Upper lobe of left lung (tissue), 6 donors: ENCODE data around the gene TMEM165. TPM values are rescaled to one million over a fixed set of nuclear protein-coding genes. Genes with fewer than 3 reads are reported as not detected.

ENCODE experiments used
- ATAC-seq, 2 donors: fragments of 200-7000 bp; cut with Tn5 transposase; one replicate each; pipeline ENCODE4 v1.9.1; 2022; ENCODE audit warnings: mild to moderate bottlenecking in 2 of 2, moderate library complexity in 2 of 2; ENCODE audit not compliant: low FRiP score in 2 of 2
- DNase-seq, 2 donors: peaks; one replicate each; pipeline ENCODE4 v3.0.0-alpha.2; 2019 to 2020
- H3K27ac ChIP-seq, 4 donors: fragments of 200-600 bp; sonication (generic); one replicate each; pipeline ENCODE4 v1.5.1; 2016 to 2019
- H3K27me3 ChIP-seq, 4 donors: fragments of 200-600 bp; sonication (generic); one replicate each; pipeline ENCODE4 v1.5.1; 2017 to 2019
- H3K36me3 ChIP-seq, 4 donors: fragments of 200-600 bp; sonication (generic); one replicate each; pipeline ENCODE4 v1.5.1; 2016 to 2019
- H3K4me1 ChIP-seq, 4 donors: fragments of 200-600 bp; sonication (generic); one replicate each; pipeline ENCODE4 v1.5.1; 2018 to 2019
- H3K4me3 ChIP-seq, 4 donors: fragments of 200-600 bp; sonication (generic); one replicate each; pipeline ENCODE4 v1.5.1; 2017 to 2019; ENCODE audit warnings: mild to moderate bottlenecking in 2 of 4, moderate library complexity in 1 of 4
- H3K9me3 ChIP-seq, 4 donors: fragments of 200-600 bp; sonication (generic); one replicate each; pipeline ENCODE4 v1.5.1; 2018 to 2019
- EP300 ChIP-seq, 4 donors: sonication (generic); formaldehyde crosslinking; IDR thresholded peaks; one replicate each; pipeline ENCODE4 v1.5.1; 2017; ENCODE audit warnings: antibody characterized with exemption in 4 of 4, control low read depth in 2 of 4
- POLR2A ChIP-seq, 4 donors: fragments of 450-650 bp; IDR thresholded peaks; one replicate each; pipeline ENCODE4 v1.5.1; 2016 to 2017; ENCODE audit warnings: antibody characterized with exemption in 4 of 4, mild to moderate bottlenecking in 2 of 4
- POLR2AphosphoS5 ChIP-seq, 2 donors: sonication (generic); formaldehyde crosslinking; IDR thresholded peaks; one replicate each; pipeline ENCODE4 v1.5.1; 2017; ENCODE audit warnings: antibody characterized with exemption in 2 of 2
- WGBS, 2 donors: methylation state at CpG; one replicate each; pipeline ENCODE4 v1.1.5; 2017 to 2018; 5-methylcytosine and 5-hydroxymethylcytosine counted together
- total RNA-seq, 6 donors: library from RNA; depleted of rRNA in 4 of 6; stranded (reverse); fragments of >200 nt in 4 of 6; gene quantifications; one replicate each; pipeline versions ENCODE4 v1.1.0 to v1.2.1, GENCODE V29; 2016 to 2021
- TF ChIP-seq, protein P1 (sequence below), 6 experiments: fragments of 450-650 bp in 4 of 6; fragments of 200-600 bp in 2 of 6; sonication (generic) in 2 of 6; IDR thresholded peaks; one replicate each; pipeline ENCODE4 v1.5.1; 2016 to 2019; ENCODE audit warnings: antibody characterized with exemption in 6 of 6
- donor health status: DM: no; HTN: no; CAD: no; lungs with moderate emphysema.
- donor health status: DM: no; HTN: yes; CAD: no; lungs with severe emphysema.

Gene TMEM165
- total RNA-seq, 6 donors from 2014 or later: 118 to 312 (median 231) TPM

DNA sequence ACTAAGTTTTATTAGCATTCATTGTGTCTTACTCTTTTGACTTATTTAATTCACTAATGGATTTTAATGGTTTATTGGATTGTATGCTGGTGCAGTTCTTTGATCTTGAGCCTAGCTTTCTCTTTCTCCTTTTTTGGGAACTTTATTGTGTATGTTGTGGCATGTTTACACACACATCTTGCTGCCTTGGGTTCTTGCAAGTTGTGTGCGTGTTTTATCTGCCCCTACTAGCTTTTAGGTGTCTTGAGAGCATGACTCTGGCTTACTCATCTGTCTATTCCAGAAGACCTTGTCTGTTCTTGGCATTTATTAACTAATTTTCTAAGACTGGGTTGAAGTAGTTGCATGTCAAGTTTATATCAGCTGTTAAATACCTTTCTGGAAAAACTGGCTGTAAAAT lies 2.7 kb downstream of the TMEM165 start:
- H3K4me1 ChIP-seq: peaks cover 10 to 50% (median 30%) of the 10 kb centered on the region in 4 donors
- 19 to 29% methylated on average over 1 of the region's 1 CpG for WGBS, 2 donors

DNA sequence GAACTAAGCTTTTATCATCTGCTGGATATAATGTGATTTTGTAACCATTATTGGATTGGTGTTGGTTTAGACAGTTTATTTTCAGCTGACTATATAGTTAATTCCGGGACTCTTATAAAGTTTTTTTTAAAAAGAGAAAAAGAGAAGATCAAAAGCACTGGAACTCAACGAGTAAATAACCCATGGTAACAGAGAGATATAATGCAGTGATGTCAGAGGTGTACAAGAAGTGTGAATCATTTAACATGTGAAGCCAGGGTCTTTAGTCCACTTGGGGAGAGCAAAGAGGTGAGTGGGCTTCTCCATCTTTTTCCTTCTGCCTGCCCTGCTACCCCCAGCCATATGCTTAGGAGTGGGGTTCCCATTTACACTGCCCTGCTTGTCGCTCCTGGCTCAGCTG lies 3.2 kb downstream of the TMEM165 start:
- peak overlapping the region in 3 of 4 donors; percentile 80 to 98 (median 89) for H3K4me3 ChIP-seq
- WGBS, 2 donors: 33 to 49% methylated on average over 3 of the region's 3 CpGs
- peaks cover 10 to 50% (median 31%) of the 10 kb centered on the region in 4 donors for H3K4me1 ChIP-seq
- ATAC-seq: no peak
- peaks cover 0 to 22% (median 6%) of the 10 kb centered on the region in 4 donors for H3K36me3 ChIP-seq
- DNase-seq: no peak
- TF ChIP-seq EP300 (IDR thresholded peaks at IDR 0.05): no peak
- TF ChIP-seq, protein P1, sequence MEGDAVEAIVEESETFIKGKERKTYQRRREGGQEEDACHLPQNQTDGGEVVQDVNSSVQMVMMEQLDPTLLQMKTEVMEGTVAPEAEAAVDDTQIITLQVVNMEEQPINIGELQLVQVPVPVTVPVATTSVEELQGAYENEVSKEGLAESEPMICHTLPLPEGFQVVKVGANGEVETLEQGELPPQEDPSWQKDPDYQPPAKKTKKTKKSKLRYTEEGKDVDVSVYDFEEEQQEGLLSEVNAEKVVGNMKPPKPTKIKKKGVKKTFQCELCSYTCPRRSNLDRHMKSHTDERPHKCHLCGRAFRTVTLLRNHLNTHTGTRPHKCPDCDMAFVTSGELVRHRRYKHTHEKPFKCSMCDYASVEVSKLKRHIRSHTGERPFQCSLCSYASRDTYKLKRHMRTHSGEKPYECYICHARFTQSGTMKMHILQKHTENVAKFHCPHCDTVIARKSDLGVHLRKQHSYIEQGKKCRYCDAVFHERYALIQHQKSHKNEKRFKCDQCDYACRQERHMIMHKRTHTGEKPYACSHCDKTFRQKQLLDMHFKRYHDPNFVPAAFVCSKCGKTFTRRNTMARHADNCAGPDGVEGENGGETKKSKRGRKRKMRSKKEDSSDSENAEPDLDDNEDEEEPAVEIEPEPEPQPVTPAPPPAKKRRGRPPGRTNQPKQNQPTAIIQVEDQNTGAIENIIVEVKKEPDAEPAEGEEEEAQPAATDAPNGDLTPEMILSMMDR (IDR thresholded peaks at IDR 0.05): no peak
- no peak for TF ChIP-seq POLR2AphosphoS5 (IDR thresholded peaks at IDR 0.05)
- TF ChIP-seq POLR2A (IDR thresholded peaks at IDR 0.05): no peak
- peak overlapping the region; percentile 95 to 100 (median 98) for H3K27ac ChIP-seq
- no peaks in the 10 kb centered on the region for H3K9me3 ChIP-seq
- H3K27me3 ChIP-seq: no peaks in the 10 kb centered on the region

More for the DNA sequence above, 2.7 kb downstream of the TMEM165 start:
- Histone ChIP-seq H3K27me3 (no peaks in the 10 kb centered on the region), H3K27ac (peak overlapping the region; percentile 95 to 100 (median 98)), H3K9me3 (no peaks in the 10 kb centered on the region), H3K4me3 (peak overlapping the region in 3 of 4 donors; percentile 80 to 98 (median 89)), H3K36me3 (peaks cover 0 to 18% (median 4%) of the 10 kb centered on the region in 4 donors)
- TF ChIP-seq POLR2A (IDR thresholded peaks at IDR 0.05) (no peak), POLR2AphosphoS5 (IDR thresholded peaks at IDR 0.05) (no peak), EP300 (IDR thresholded peaks at IDR 0.05) (no peak)
- TF ChIP-seq, protein P1 (IDR thresholded peaks at IDR 0.05): no peak
- DNase-seq (no peak), ATAC-seq (no peak)

DNA sequence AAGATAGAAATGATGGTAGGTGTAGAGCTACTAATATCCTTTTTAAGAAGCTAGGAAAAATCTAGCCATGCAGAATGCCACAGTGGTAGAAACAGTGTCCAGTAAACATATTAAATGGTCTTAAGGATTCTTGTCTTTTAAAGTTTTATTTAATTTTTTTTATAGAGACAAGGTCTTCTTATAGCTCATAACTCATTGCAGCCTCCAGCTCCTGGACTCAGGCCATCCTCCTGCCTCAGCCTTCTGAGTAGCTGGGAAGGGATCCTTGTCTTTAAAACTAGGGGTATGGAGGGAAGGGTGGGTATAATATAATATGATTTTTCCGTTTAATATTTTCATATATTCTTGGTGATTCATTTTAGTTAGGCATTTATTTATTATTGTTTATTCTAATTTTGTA lies 3.8 kb downstream of the TMEM165 start:
- Histone ChIP-seq H3K27ac (peak overlapping the region in 3 of 4 donors; percentile 95 to 99 (median 97)), H3K4me3 (peak overlapping the region in 3 of 4 donors; percentile 80 to 98 (median 89))

DNA sequence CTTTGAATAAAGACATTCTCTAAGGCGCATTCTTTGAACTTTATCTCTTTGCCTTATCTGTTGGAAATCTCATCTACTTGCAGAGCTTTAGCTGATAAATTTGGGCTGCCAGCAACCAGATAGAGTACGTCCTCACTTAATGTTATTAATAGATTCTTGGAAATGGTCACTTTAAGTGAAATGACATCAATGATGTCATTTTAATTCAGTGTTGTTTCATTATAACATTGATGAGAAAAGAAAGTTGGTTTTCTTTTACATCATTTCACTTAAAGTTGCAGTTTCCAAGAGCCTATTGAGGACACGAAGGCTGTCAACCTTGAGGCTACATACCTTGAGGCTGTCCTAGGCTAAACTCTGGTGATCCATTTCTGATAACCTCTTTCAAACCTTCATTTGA lies 9.3 kb downstream of the TMEM165 start:
- peaks cover 11 to 59% (median 28%) of the 10 kb centered on the region in 4 donors for H3K36me3 ChIP-seq
- H3K9me3 ChIP-seq: no peaks in the 10 kb centered on the region
- ATAC-seq: no peak

More for the DNA sequence above, 3.8 kb downstream of the TMEM165 start:
- Histone ChIP-seq H3K9me3 (no peaks in the 10 kb centered on the region), H3K27me3 (no peaks in the 10 kb centered on the region), H3K36me3 (peaks cover 2 to 28% (median 9%) of the 10 kb centered on the region in 4 donors), H3K4me1 (peaks cover 10 to 50% (median 31%) of the 10 kb centered on the region in 4 donors)
- TF ChIP-seq, protein P1 (IDR thresholded peaks at IDR 0.05): no peak
- no peak for TF ChIP-seq EP300 (IDR thresholded peaks at IDR 0.05)
- no peak for TF ChIP-seq POLR2AphosphoS5 (IDR thresholded peaks at IDR 0.05)
- TF ChIP-seq POLR2A (IDR thresholded peaks at IDR 0.05): no peak
- ATAC-seq (no peak), DNase-seq (no peak)
- WGBS, 2 donors: 72 to 77% methylated on average over 1 of the region's 1 CpG

More for the DNA sequence above, 9.3 kb downstream of the TMEM165 start:
- Histone ChIP-seq H3K27me3 (no peaks in the 10 kb centered on the region), H3K4me3 (no peak overlapping the region), H3K4me1 (peaks cover 28 to 53% (median 40%) of the 10 kb centered on the region in 4 donors), H3K27ac (no peak overlapping the region)
- TF ChIP-seq, protein P1 (IDR thresholded peaks at IDR 0.05): no peak
- TF ChIP-seq EP300 (IDR thresholded peaks at IDR 0.05) (no peak), POLR2AphosphoS5 (IDR thresholded peaks at IDR 0.05) (no peak), POLR2A (IDR thresholded peaks at IDR 0.05) (no peak)
- WGBS, 2 donors: 89% methylated on average over 3 of the region's 3 CpGs
- no peak for DNase-seq
